NCI-H146 treated with DMSO at 0.1 percent for 48 hours (cell line): ENCODE measurements around the gene RRM1.

Experiments used
- DNase-seq: peaks from one replicate; lab custom pipeline; 2025; ENCODE audit not compliant: unreplicated experiment; lab: John Stamatoyannopoulos, UW

Gene RRM1

GRCh38 chr11:4185561-4185960, 91.0 kb downstream of the RRM1 start:
- no peak for DNase-seq

GRCh38 chr11:4186464-4187054, 92.0 kb downstream of the RRM1 start:
- no peak for DNase-seq

GRCh38 chr11:4187055-4187988, 92.7 kb downstream of the RRM1 start:
- DNase-seq, result peak; percentile 51
